HepG2 (cell line): ENCODE measurements around the gene ALOXE3. TPM values are rescaled to one million over a fixed set of nuclear protein-coding genes. Genes with fewer than 3 reads are reported as not detected.

ENCODE experiments used
- BCL6 ChIP-seq: IDR thresholded peaks from 2 replicates; pipeline ENCODE4 v1.6.1; 2016; ENCODE audit warnings: missing genetic modification reagents, missing compliant biosample characterization
- E2F5 ChIP-seq: sonication (generic); formaldehyde crosslinking; conservative IDR thresholded peaks from 2 replicates; pipeline ENCODE4 v1.4.0; 2020; ENCODE audit warnings: missing genetic modification reagents
- GFI1 ChIP-seq: sonication (generic); formaldehyde crosslinking; IDR thresholded peaks from 2 replicates; pipeline ENCODE4 v1.5.0; 2020; ENCODE audit warnings: missing genetic modification reagents, mild to moderate bottlenecking, borderline replicate concordance
- GTF2F1 ChIP-seq: fragments of 150-350 bp; IDR thresholded peaks from 2 replicates; pipeline ENCODE4 v1.6.1; 2014; ENCODE audit warnings: low read length
- MEIS2 ChIP-seq: sonication (generic); formaldehyde crosslinking; IDR thresholded peaks from 2 replicates; pipeline ENCODE4 v1.9.0; 2021; ENCODE audit warnings: mild to moderate bottlenecking, missing genetic modification reagents
- MTA1 ChIP-seq: sonication (generic); formaldehyde crosslinking; IDR thresholded peaks from 2 replicates; pipeline ENCODE4 v1.4.0; 2020; ENCODE audit warnings: missing genetic modification reagents, mild to moderate bottlenecking, borderline replicate concordance
- PHF5A ChIP-seq: IDR thresholded peaks from one replicate; pipeline ENCODE4 v1.6.1; 2018; ENCODE audit warnings: low read depth, missing genetic modification reagents; ENCODE audit not compliant: unreplicated experiment
- SMARCC2 ChIP-seq: fragments of 450-650 bp; IDR thresholded peaks from 2 replicates; pipeline ENCODE4 v1.6.1; 2017; ENCODE audit warnings: antibody characterized with exemption, mild to moderate bottlenecking
- TOPORS ChIP-seq: sonication (generic); formaldehyde crosslinking; IDR thresholded peaks from 2 replicates; pipeline ENCODE4 v1.8.0; 2023; ENCODE audit warnings: mild to moderate bottlenecking, missing genetic modification reagents
- ZBTB7B ChIP-seq: sonication (generic); formaldehyde crosslinking; IDR thresholded peaks from 2 replicates; pipeline ENCODE4 v1.4.0; 2020; ENCODE audit warnings: missing genetic modification reagents
- ZFP37 ChIP-seq: sonication (generic); formaldehyde crosslinking; IDR thresholded peaks from 2 replicates; pipeline ENCODE4 v1.4.0; 2020; ENCODE audit warnings: missing genetic modification reagents, borderline replicate concordance
- ZNF142 ChIP-seq: sonication (generic); formaldehyde crosslinking; IDR thresholded peaks from 2 replicates; pipeline ENCODE4 v1.4.0; 2020; ENCODE audit warnings: missing genetic modification reagents
- ZNF30 ChIP-seq: sonication (generic); formaldehyde crosslinking; IDR thresholded peaks from 2 replicates; pipeline ENCODE4 v1.5.0; 2020; ENCODE audit warnings: mild to moderate bottlenecking, missing genetic modification reagents
- polyA plus RNA-seq, 8 experiments: library from polyadenylated mRNA; depleted of rRNA in 3 of 8; stranded (reverse) in 7 of 8; unstranded in 1 of 8; fragments of >200 nt; fragmentation: Illumina TruSeq in 4 of 8; extraction: Trizol in 4 of 8; gene quantifications; 2 replicates each; pipeline versions ENCODE4 v1.2.1 to v1.2.3, GENCODE V29; 2011 to 2016; ENCODE audit warnings: low read depth in 4 of 8, missing spikeins in 1 of 8, mixed read lengths in 1 of 8; ENCODE audit not compliant: insufficient read depth in 1 of 8
- total RNA-seq, 5 experiments: library from RNA; depleted of rRNA; stranded (reverse); fragments of >200 nt; fragmentation: Illumina TruSeq; extraction: Trizol; gene quantifications; 2 replicates each; pipeline ENCODE4 v1.2.3, GENCODE V29; 2016; ENCODE audit warnings: low read depth in 1 of 5
- TF ChIP-seq, protein P1 (sequence below): IDR thresholded peaks from 2 replicates; pipeline ENCODE4 v1.4.0; 2020; ENCODE audit warnings: mild to moderate bottlenecking, missing genetic modification reagents
- TF ChIP-seq, protein P2 (sequence below), 2 experiments: sonication (generic) in 1 of 2; formaldehyde crosslinking in 1 of 2; IDR thresholded peaks; 2 replicates each; pipeline versions ENCODE4 v1.5.1 to v1.6.1; 2011 to 2020; ENCODE audit warnings: borderline replicate concordance in 1 of 2, low read depth in 1 of 2, low read length in 1 of 2, mild to moderate bottlenecking in 1 of 2, missing genetic modification reagents in 1 of 2, moderate library complexity in 1 of 2

Gene ALOXE3
- total and polyA plus RNA-seq, 2 of the 13 experiments (the other 11 are each of a cell fraction or from before 2014, with no cell fraction given) = 0.07 TPM; not detected in 1

DNA sequence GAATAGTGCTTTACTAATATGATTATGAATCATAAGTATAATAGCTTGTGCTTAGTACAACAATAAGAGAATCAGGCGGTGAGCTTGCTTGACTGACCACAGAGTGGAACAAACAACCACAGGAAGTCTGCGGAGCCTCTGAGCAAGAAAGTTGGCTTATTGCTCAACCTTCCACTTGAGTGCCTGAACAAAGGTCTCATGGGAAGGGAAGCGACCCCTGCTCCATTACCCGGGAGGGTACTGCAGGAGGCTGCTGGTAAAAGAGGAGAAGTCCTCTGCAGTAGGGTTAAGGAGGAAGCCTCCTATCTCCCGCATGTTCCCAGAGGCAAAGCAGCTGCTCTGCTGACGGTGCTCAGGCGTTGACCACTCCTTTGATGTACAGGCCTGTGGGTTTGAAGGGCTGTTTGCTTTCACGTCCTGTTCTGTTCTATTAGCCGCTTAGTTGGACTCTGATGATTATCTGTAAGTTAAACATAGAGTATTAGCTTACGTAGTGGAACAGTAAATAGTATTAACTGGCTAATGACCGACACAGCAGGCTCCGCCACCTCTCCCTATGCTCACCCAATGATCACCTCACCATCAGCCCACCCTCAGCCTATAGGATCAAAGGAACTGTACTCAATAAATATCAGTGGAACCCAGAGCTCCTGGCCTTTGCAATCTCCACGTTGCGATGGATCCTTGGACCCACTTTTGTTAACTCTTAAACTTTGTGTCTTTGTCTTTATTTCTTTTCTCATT, 61.9 kb downstream of the ALOXE3 start (continued):
- TF ChIP-seq ZFP37 (CRISPR knock-in tag) (peak; percentile 36; the same call in 1 of the 2 replicates), BCL6 (CRISPR knock-in tag) (peak; percentile 93), E2F5 (CRISPR knock-in tag) (no peak), SMARCC2 (no peak), GFI1 (peak; percentile 86), MTA1 (CRISPR knock-in tag) (no peak), MEIS2 (CRISPR knock-in tag) (peak; percentile 67; the same call in 1 of the 2 replicates), PHF5A (peak; percentile 7), ZBTB7B (CRISPR knock-in tag) (peak; percentile 75; the same call in 1 of the 2 replicates), GTF2F1 (0 out of 2 replicates have a peak, but pooled peaks have one; percentile 56), ZNF30 (CRISPR knock-in tag) (no peak), ZNF142 (CRISPR knock-in tag) (no peak), TOPORS (CRISPR knock-in tag) (no peak; the same call in 1 of the 2 replicates)
- TF ChIP-seq, protein P1, sequence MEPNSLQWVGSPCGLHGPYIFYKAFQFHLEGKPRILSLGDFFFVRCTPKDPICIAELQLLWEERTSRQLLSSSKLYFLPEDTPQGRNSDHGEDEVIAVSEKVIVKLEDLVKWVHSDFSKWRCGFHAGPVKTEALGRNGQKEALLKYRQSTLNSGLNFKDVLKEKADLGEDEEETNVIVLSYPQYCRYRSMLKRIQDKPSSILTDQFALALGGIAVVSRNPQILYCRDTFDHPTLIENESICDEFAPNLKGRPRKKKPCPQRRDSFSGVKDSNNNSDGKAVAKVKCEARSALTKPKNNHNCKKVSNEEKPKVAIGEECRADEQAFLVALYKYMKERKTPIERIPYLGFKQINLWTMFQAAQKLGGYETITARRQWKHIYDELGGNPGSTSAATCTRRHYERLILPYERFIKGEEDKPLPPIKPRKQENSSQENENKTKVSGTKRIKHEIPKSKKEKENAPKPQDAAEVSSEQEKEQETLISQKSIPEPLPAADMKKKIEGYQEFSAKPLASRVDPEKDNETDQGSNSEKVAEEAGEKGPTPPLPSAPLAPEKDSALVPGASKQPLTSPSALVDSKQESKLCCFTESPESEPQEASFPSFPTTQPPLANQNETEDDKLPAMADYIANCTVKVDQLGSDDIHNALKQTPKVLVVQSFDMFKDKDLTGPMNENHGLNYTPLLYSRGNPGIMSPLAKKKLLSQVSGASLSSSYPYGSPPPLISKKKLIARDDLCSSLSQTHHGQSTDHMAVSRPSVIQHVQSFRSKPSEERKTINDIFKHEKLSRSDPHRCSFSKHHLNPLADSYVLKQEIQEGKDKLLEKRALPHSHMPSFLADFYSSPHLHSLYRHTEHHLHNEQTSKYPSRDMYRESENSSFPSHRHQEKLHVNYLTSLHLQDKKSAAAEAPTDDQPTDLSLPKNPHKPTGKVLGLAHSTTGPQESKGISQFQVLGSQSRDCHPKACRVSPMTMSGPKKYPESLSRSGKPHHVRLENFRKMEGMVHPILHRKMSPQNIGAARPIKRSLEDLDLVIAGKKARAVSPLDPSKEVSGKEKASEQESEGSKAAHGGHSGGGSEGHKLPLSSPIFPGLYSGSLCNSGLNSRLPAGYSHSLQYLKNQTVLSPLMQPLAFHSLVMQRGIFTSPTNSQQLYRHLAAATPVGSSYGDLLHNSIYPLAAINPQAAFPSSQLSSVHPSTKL = peak; percentile 82
- TF ChIP-seq, protein P2, sequence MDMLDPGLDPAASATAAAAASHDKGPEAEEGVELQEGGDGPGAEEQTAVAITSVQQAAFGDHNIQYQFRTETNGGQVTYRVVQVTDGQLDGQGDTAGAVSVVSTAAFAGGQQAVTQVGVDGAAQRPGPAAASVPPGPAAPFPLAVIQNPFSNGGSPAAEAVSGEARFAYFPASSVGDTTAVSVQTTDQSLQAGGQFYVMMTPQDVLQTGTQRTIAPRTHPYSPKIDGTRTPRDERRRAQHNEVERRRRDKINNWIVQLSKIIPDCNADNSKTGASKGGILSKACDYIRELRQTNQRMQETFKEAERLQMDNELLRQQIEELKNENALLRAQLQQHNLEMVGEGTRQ (IDR thresholded peaks at IDR 0.05; ENCODE audit: low read depth, low read length) = no peak
- TF ChIP-seq, protein P2 (CRISPR knock-in tag; IDR thresholded peaks at IDR 0.05; ENCODE audit: borderline replicate concordance) = peak; percentile 36
